ENCODE data around the gene PVR. TPM values are rescaled to one million over a fixed set of nuclear protein-coding genes. Genes with fewer than 3 reads are reported as not detected.
A peak's percentile ranks its signal among the peaks of the same experiment; 100 is the strongest.

Gene PVR
- total RNA-seq, 1 experiment from 2014 or later = 50.1 TPM

GRCh38 chr19:44642377-44642776 lies 1.3 kb upstream of the PVR start:
- DNase-seq (ENCODE audit: extremely low read depth, low read depth) = no peak

GRCh38 chr19:44644402-44645016 lies 799 bp downstream of the PVR start:
- peak; percentile 4 for DNase-seq (ENCODE audit: extremely low read depth, low read depth)

- no peak for DNase-seq (ENCODE audit: extremely low read depth, low read depth)
Observed at GRCh38 chr19:44645407-44646048, 1.8 kb downstream of the PVR start.

GRCh38 chr19:44646049-44646416 lies 2.3 kb downstream of the PVR start:
- no peak for DNase-seq (ENCODE audit: extremely low read depth, low read depth)

- no peak for DNase-seq (ENCODE audit: extremely low read depth, low read depth)
Observed at GRCh38 chr19:44647144-44647543, 3.4 kb downstream of the PVR start.

GRCh38 chr19:44648631-44649251 lies 5.0 kb downstream of the PVR start:
- no peak for DNase-seq (ENCODE audit: extremely low read depth, low read depth)

GRCh38 chr19:44649578-44650145 lies 6.0 kb downstream of the PVR start:
- DNase-seq (ENCODE audit: extremely low read depth, low read depth) = no peak

GRCh38 chr19:44653343-44653742 lies 9.6 kb downstream of the PVR start:
- DNase-seq (ENCODE audit: extremely low read depth, low read depth) = no peak

GRCh38 chr19:44653977-44654774 lies 10.5 kb downstream of the PVR start:
- DNase-seq (ENCODE audit: extremely low read depth, low read depth) = peak; percentile 64

GRCh38 chr19:44657211-44657921 lies 13.7 kb downstream of the PVR start:
- DNase-seq (ENCODE audit: extremely low read depth, low read depth) = peak; percentile 39

- DNase-seq (ENCODE audit: extremely low read depth, low read depth) = no peak
Observed at GRCh38 chr19:44658069-44658733, 14.5 kb downstream of the PVR start.

- DNase-seq (ENCODE audit: extremely low read depth, low read depth) = no peak
Observed at GRCh38 chr19:44660081-44660480, 16.4 kb downstream of the PVR start.

GRCh38 chr19:44661205-44661604 lies 17.5 kb downstream of the PVR start:
- DNase-seq (ENCODE audit: extremely low read depth, low read depth) = no peak

GRCh38 chr19:44661904-44662303 lies 18.2 kb downstream of the PVR start:
- DNase-seq (ENCODE audit: extremely low read depth, low read depth) = no peak

GRCh38 chr19:44662691-44663385 lies 19.1 kb downstream of the PVR start:
- DNase-seq (ENCODE audit: extremely low read depth, low read depth) = no peak

GRCh38 chr19:44663996-44664395 lies 20.3 kb downstream of the PVR start:
- DNase-seq (ENCODE audit: extremely low read depth, low read depth) = no peak

- no peak for DNase-seq (ENCODE audit: extremely low read depth, low read depth)
Observed at GRCh38 chr19:44664976-44665375, 21.3 kb downstream of the PVR start.

- DNase-seq (ENCODE audit: extremely low read depth, low read depth) = no peak
Observed at GRCh38 chr19:44666852-44667556, 23.3 kb downstream of the PVR start.

Measured in NCI-H460 (cell line).